GM19463 (cell line): ENCODE measurements around the gene STXBP5.

Source experiments
- ATAC-seq: cut with Tn5 transposase; IDR thresholded peaks from one replicate; pipeline ENCODE4 v1.9.1; 2021; ENCODE audit warnings: mild to moderate bottlenecking, moderate library complexity; ENCODE audit not compliant: unreplicated experiment

The STXBP5 gene

GRCh38 chr6:147204060-147204785 lies at the start of gene STXBP5:
STXBP5 (plus strand) TSS chr6:147204417; CDS start chr6:147204533, 116 bp downstream.
- ATAC-seq = peak; percentile 29

DNA sequence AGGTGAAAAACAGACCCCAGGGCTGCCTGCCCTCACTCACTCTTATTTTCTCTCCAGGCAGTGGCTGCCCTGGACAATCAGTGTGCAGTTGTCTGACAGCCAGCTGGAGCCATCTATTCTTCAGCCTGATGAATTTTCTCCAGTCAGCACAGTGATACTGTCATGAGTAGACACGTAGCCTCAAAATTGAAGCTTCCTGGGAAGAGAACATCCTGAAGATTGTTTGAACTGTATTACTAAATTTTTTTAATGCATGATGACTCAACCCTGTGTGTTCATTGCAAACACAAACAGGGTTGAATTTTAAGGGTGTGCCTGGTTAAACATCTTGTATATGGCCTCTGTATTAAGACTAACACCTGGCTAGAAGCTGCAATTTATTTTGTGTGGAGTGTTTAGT lies 49.8 kb upstream of the STXBP5 start:
- ATAC-seq = no peak

- ATAC-seq = no peak
These were observed 48.0 kb upstream of the STXBP5 start for GRCh38 chr6:147156218-147156617.

DNA sequence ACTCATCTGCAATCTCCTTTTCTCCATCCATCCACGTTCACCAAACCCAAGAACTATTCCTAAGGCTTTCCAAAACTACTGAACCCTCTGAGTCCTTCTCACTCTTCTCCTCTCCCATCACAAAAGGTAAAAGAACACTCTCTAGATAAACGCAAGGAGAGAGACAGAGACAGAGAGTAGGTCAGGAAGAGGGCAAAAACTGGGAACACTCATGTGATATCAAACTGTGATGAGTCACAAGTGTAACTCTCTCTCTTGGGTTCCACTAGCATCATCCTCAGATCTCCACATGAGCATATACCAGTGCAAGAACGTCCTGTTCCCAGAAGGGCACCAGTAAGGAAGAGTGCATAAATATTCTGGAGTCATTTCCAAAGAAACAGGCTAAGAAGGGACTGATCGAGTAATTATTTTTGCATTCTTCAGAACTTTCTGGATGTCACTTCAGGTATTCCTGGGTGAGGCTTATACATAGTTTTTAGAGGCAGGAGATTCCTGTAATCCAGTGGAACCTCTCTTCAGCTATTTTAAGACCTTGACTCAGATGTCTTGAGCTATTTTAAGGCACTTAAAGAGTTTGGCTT lies 47.3 kb upstream of the STXBP5 start:
- no peak for ATAC-seq

GRCh38 chr6:147157930-147158329 lies 46.3 kb upstream of the STXBP5 start:
- no peak for ATAC-seq

- ATAC-seq = no peak
These were observed 45.3 kb upstream of the STXBP5 start for GRCh38 chr6:147158881-147159280.

DNA sequence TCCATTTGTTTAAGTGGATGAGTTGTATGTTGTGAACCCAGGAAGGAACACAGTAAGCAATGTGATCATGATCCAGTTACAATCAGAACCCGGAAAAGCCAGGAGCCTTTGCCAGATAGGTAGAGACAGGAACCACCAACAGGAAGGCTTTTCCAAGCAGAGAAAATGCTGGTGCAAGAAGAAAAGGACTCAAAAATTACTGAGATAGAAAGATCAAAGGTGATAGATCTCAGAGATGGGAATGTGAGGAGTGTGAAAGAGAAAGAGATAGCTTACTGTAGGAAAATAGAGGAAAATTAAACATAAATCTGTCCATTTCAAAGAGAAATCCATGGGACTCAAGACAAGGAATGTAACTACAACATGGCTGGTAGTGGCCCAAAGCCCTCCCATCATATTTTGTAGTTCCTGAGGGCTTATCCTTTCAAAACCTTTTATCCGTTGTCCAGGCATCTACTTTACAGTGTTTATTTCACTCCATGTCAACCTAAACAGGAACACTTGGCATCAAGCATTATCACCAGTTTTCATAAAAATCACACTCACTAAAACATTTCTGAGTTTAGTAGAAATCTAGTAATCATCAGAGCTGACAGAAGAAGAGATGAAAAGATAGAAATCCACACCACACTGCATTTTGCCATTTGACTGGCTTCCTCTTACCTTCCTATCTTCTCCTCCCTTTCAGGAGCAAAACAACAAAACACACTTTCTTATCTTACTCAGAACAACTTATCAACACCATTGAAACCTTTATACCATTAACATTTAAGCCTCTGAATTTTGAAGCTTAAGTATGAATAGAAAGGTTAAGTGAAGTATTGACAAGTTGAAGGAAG lies 44.5 kb upstream of the STXBP5 start:
- ATAC-seq = no peak

- ATAC-seq = no peak
These were observed 43.6 kb upstream of the STXBP5 start for GRCh38 chr6:147160593-147160992.

DNA sequence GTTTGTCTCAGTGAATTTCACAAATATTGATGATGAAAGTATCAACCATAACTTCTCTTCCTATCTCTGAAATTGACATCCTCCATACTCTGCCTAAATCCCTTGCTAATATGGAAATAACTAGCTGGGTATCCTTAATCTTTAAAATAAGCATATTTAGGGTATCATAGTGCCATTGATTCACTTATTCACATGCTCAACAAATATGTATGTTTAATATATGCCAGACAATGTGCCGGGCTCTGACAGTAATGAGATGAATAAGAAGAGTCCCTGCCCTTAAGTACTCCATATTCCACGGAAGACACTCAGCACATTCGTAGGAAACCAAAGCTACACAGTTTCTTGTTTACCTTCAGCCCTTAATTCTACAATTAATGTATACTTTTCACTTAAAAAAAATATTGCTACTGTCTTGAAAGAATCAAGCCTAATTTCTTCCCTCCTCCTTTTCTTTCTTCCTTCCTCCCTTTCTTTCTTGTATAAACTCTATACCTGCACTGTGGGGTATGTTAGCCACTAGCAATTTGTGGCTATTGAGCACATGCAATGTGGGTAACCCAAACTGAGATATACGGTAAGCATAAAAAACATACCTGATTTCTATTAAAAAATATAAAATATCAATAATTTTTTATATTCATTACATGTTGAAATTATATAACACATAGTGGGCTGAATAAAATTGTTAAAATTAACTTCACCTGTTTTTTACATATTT lies 42.8 kb upstream of the STXBP5 start:
- no peak for ATAC-seq

GRCh38 chr6:147161974-147162495 lies 42.2 kb upstream of the STXBP5 start:
- ATAC-seq = no peak

- no peak for ATAC-seq
These were observed 39.5 kb upstream of the STXBP5 start for GRCh38 chr6:147164761-147165160.

GRCh38 chr6:147166360-147166944 lies 37.8 kb upstream of the STXBP5 start:
- ATAC-seq = no peak

DNA sequence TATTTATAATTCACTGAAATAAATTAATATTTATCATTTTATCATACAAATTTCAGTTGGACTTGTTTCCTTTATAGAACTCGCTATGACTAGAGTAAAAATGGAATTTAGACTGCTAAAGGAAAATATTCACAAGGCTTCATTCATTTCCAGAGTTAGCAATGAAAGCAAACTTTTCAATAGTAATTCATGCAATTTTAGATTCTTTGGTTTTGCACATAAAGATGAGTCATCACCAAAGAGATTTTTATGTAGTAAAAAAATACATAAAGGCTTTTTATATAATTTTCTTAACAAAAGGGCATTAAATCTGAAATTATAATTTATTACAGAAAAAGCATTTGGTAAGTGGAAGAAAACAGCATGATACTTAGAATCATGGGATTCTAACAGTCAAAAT lies 37.2 kb upstream of the STXBP5 start:
- no peak for ATAC-seq

DNA sequence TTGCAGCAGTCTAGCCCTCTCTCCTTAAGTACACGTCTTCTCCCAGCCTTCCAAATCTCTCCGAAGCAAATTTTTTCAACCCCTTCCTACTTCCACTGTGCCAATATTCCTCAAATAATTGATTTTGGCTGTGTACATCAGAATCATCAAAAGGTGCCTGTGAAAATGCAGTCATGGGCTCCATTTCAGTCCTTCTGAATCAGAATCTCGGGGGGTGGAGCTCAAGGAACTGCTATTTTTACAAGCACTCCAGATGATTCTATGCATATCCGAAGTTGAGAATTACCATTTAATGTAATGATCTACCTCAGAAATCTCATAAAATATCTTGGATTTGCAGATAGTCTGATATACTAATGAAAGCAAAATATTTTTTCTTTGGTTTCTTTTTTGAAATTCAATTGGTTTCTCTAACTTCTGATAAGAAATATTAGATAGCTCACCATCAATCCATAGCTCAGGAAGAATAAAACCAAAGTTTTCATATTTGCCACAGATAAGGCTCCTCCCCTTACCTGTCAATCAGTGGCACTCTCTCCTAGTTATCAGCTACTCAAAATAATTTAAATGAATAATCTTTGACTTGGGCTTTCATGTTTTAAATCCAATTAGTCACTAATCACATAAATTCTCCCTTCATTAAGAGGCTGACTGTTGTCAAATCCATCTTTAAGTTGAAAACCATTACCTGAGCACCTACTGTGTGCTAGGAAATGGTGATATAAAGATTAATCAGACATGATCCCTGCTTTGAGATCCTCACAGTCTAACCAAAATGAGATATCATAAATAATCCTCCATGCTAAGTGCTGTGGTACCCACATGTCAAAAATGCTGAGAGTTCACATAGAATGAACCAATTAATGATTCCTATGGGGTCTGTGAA lies 36.4 kb upstream of the STXBP5 start:
- ATAC-seq = no peak

DNA sequence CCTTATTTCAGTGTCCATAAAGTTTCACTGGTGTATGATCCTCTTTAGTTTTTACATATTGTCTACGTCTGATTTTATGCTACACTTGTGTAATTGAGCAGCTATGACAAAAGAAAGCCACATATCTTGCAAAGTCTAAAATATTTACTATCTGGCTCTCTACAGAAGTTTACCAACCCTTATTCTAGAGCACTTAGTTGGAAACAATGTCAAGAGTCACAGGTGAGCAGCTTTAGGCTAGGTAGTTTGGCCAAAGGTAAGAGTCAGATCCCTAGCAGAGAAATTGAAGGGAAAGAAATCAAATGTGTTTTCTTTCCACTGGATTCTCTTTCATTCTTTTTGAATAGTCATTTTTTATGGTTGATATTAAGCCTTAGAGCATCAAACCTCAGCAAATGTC lies 34.7 kb upstream of the STXBP5 start:
- no peak for ATAC-seq

DNA sequence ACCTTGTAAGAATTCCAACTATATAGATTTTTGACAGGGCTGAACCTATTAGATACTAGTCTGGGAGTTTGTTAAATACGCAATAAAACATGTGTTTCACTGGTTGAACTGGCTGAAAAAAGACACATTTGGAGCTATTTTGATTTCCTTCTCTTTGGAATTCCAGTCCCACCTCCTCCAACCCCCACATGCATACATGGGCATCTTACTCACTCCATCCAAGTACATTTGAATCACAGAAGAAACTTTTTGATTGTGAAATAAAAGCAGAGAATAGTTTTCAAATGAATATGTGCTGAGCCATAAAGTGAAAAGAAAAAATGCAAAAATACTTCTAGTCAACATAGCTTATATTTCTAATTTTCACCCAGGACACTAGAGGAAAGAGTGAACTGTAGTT lies 33.9 kb upstream of the STXBP5 start:
- ATAC-seq = no peak

DNA sequence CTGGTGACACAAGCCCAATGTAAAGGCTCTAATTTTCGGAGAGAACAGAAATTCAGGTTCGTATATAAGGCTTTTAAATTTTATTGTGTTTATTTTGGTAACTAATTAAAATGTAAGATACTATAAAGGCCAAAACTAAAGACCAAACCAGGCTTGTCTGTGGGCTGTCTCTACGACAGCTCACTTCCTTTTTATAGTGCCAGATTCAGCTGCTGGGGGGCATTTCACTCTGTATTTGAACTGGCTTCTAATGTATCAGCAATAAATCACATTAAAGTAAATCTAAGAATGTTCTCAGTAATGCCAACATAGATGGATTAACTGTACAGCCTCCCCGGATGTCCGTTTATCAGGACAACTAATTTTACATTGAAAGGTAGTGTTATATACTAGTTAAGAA lies 31.1 kb upstream of the STXBP5 start:
- no peak for ATAC-seq

DNA sequence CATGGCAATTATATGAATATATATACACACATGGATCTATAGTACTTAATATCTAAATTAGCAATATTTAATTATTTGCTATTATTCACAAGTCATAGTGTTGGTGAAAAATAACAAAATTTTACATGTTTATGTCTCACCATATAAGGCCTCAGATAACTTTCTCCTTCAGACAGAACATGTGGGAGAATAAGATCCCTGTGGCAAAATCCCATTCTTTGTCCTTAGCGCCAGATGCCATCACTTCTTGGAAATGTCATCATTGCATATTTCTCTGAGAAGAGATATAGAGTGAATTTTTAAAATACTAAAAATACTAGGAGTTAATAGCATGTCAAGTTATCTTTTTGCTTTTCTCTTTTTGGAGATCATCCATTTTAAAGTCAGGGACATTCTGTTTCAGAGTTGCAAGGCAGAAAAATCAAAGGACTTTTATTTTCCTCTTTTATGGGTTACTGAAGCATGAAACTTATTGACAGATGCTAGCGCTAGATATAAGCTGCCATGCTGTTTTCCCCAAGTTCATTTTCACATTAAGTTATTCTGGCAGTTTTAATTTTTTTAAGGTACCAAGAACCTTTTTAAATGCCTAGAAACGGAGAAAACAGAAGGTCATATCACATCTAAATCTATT lies 30.4 kb upstream of the STXBP5 start:
- ATAC-seq = no peak

GRCh38 chr6:147176795-147177194 lies 27.4 kb upstream of the STXBP5 start:
- ATAC-seq = no peak
